ENCODE measurements around the gene GART.
"Not testable (repeated sequence)": the region's sequence is repeated elsewhere in the genome, so short reads cannot be mapped to it uniquely, and the experiment has no call there.

The GART gene

GRCh38 chr21:33578959-33579542, 37.1 kb upstream of the GART start:
- H3K4me3 ChIP-seq (ENCODE audit: low read depth, low read length) = no peak overlapping the region
- no peak for TF ChIP-seq CTCF (IDR thresholded peaks at IDR 0.05; ENCODE audit: insufficient read depth, low read length, missing control alignments)
- ChIA-PET CTCF (interaction anchor here (0.9 to 3.3 kb wide), 2 partner anchors 24 to 27 kb away, joined by 3 to 19 read pairs; no protein-coding TSS in a partner anchor), POLR2A (no interaction called here)
- DNase-seq (ENCODE audit: low read depth, low spot score) = no peak

DNA sequence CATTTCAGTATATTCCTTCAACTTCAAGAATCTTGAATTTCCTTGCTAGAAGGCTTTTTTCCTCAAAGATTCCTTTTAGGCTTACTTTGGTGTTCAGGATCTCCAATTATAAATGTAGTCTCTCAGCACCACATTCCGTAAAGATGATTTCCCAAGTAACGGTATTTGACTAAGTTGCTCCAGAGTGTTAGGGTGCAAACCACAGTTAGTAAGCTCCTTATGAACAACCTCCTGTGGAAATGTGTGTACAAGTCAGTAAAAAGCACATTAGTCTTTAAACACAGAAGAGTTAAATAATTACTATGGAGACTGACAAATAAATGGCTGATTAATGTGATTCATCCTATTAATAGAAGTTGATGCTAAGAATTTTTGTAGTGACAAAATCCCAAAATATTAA, 36.3 kb upstream of the GART start:
- peak; percentile 37 for DNase-seq (ENCODE audit: low read depth, low spot score)
- no peak overlapping the region for H3K4me3 ChIP-seq (ENCODE audit: low read depth, low read length)
- POLR2A ChIA-PET = interaction anchor here (0.7 kb wide), 1 partner anchor 13 kb away, joined by 3 read pairs; no protein-coding TSS in a partner anchor
- TF ChIP-seq CTCF (IDR thresholded peaks at IDR 0.05; ENCODE audit: insufficient read depth, low read length, missing control alignments) = no peak
- CTCF ChIA-PET = interaction anchor here (0.9 to 3.3 kb wide), 2 partner anchors 25 to 28 kb away, joined by 3 to 19 read pairs; no protein-coding TSS in a partner anchor

GRCh38 chr21:33576741-33577141, 34.8 kb upstream of the GART start:
- H3K4me3 ChIP-seq (ENCODE audit: low read depth, low read length); DNase-seq (ENCODE audit: low read depth, low spot score); POLR2A ChIA-PET: not testable (repeated sequence)
- CTCF ChIA-PET = interaction anchor here (3.3 kb wide), 1 partner anchor 29 kb away, joined by 19 read pairs; no protein-coding TSS in a partner anchor

- CTCF ChIA-PET = interaction anchor here (1.2 to 3.6 kb wide), 2 partner anchors 10 to 34 kb away, joined by 3 to 23 read pairs; no protein-coding TSS in a partner anchor
- H3K4me3 ChIP-seq (ENCODE audit: low read depth, low read length) = no peak overlapping the region
- POLR2A ChIA-PET = no interaction called here
- TF ChIP-seq CTCF (IDR thresholded peaks at IDR 0.05; ENCODE audit: insufficient read depth, low read length, missing control alignments) = no peak
- no peak for DNase-seq (ENCODE audit: low read depth, low spot score)
Observed at GRCh38 chr21:33572350-33572749, 30.4 kb upstream of the GART start.

- DNase-seq (ENCODE audit: low read depth, low spot score) = no peak
- ChIA-PET CTCF (interaction anchor here (1.4 to 1.5 kb wide), 2 partner anchors 13 to 36 kb away, joined by 5 to 7 read pairs; no protein-coding TSS in a partner anchor), POLR2A (interaction anchor here (0.6 to 0.8 kb wide), 2 partner anchors 18 to 41 kb away, joined by 3 read pairs; no protein-coding TSS in a partner anchor)
- TF ChIP-seq CTCF (IDR thresholded peaks at IDR 0.05; ENCODE audit: insufficient read depth, low read length, missing control alignments) = no peak
- H3K4me3 ChIP-seq (ENCODE audit: low read depth, low read length) = no peak overlapping the region
Observed at GRCh38 chr21:33569991-33570390, 28.1 kb upstream of the GART start.

DNA sequence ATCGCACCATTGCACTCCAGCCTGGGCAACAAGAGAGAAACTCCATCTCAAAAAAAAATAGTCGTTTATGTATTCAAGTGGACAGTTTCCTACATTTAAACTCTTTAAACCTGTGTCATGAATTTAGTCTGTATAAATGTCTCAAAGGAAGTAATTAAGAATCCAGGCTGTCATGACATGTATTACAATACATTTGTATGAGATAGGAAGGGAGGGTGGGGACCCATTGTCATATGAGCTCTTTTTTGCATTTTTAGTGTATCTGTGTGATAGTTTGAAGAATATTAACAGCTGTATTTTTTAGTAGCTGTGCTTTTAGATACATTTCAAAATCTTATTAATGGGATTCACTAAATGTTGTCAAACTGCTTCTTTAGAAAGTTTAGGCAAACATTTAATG, 26.5 kb upstream of the GART start:
- DNase-seq (ENCODE audit: low read depth, low spot score) = no peak
- CTCF ChIA-PET = interaction anchor here (4.1 kb wide), 1 partner anchor 38 kb away, joined by 21 read pairs; no protein-coding TSS in a partner anchor
- POLR2A ChIA-PET = no interaction called here
- no peak overlapping the region for H3K4me3 ChIP-seq (ENCODE audit: low read depth, low read length)
- no peak for TF ChIP-seq CTCF (IDR thresholded peaks at IDR 0.05; ENCODE audit: insufficient read depth, low read length, missing control alignments)
